GM18868 (cell line): ENCODE measurements around the gene CRP.
"Not testable (repeated sequence)": the region's sequence is repeated elsewhere in the genome, so short reads cannot be mapped to it uniquely, and the experiment has no call there.

Experiments used
- ATAC-seq: cut with Tn5 transposase; IDR thresholded peaks from one replicate; pipeline ENCODE4 v1.9.1; 2021; ENCODE audit warnings: mild to moderate bottlenecking, moderate library complexity; ENCODE audit not compliant: unreplicated experiment

CRP gene

GRCh38 chr1:159700312-159700711 is 14.1 kb downstream of the CRP start:
- ATAC-seq, result no peak

- ATAC-seq, result no peak
Measured at GRCh38 chr1:159699653-159700052, 14.7 kb downstream of the CRP start.

- ATAC-seq, result no peak
Measured at GRCh38 chr1:159699246-159699645, 15.1 kb downstream of the CRP start.

- ATAC-seq, result no peak
Measured at GRCh38 chr1:159687511-159687910, 26.9 kb downstream of the CRP start.

- ATAC-seq, result no peak
Measured at GRCh38 chr1:159686599-159687299, 27.6 kb downstream of the CRP start.

GRCh38 chr1:159678939-159679338 is 35.5 kb downstream of the CRP start:
- no peak for ATAC-seq

- ATAC-seq, result no peak
Measured at GRCh38 chr1:159675046-159675445, 39.3 kb downstream of the CRP start.

GRCh38 chr1:159672390-159672789 is 42.0 kb downstream of the CRP start:
- ATAC-seq, result not testable (repeated sequence)

- no peak for ATAC-seq
Measured at GRCh38 chr1:159669338-159669737, 45.1 kb downstream of the CRP start.

GRCh38 chr1:159668739-159669138 is 45.6 kb downstream of the CRP start:
- ATAC-seq, result no peak

- no peak for ATAC-seq
Measured at GRCh38 chr1:159664247-159664646, 50.1 kb downstream of the CRP start.

GRCh38 chr1:159663552-159663951 is 50.8 kb downstream of the CRP start:
- no peak for ATAC-seq
